HG02610 (cell line): ENCODE measurements around the gene KBTBD8.

Source experiments
- ATAC-seq: cut with Tn5 transposase; IDR thresholded peaks from one replicate; pipeline ENCODE4 v1.9.1; 2021; ENCODE audit warnings: mild to moderate bottlenecking, moderate library complexity; ENCODE audit not compliant: unreplicated experiment

The KBTBD8 gene, protein sequence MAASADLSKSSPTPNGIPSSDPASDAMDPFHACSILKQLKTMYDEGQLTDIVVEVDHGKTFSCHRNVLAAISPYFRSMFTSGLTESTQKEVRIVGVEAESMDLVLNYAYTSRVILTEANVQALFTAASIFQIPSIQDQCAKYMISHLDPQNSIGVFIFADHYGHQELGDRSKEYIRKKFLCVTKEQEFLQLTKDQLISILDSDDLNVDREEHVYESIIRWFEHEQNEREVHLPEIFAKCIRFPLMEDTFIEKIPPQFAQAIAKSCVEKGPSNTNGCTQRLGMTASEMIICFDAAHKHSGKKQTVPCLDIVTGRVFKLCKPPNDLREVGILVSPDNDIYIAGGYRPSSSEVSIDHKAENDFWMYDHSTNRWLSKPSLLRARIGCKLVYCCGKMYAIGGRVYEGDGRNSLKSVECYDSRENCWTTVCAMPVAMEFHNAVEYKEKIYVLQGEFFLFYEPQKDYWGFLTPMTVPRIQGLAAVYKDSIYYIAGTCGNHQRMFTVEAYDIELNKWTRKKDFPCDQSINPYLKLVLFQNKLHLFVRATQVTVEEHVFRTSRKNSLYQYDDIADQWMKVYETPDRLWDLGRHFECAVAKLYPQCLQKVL

GRCh38 chr3:66998113-66998903 is at the start of gene KBTBD8:
TSS of gene KBTBD8 (plus strand) at chr3:66998307. CDS start at chr3:66998356, 49 bp downstream.
- peak; percentile 93 for ATAC-seq

- ATAC-seq: no peak
These were observed 49.3 kb upstream of the KBTBD8 start for GRCh38 chr3:66948838-66949237.

DNA sequence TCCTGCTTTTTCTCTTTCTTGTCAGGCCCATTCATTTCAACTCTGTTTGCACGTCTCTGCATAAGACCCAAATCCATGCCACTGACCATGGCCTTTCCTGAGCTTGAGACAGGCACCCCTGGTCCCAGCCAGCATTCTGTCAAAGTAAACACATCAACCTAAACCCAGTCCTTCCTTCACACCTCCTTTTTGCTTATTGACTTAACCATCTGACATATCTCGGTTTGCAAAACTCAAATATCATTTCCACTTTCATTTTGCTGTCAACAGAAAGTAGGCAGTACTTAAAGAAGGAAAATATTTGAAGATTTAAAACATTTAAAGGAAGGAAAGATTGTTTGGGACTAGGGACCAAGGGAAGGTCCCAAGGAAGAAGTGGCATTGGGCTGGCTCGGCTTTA is 48.2 kb upstream of the KBTBD8 start:
- ATAC-seq: no peak

DNA sequence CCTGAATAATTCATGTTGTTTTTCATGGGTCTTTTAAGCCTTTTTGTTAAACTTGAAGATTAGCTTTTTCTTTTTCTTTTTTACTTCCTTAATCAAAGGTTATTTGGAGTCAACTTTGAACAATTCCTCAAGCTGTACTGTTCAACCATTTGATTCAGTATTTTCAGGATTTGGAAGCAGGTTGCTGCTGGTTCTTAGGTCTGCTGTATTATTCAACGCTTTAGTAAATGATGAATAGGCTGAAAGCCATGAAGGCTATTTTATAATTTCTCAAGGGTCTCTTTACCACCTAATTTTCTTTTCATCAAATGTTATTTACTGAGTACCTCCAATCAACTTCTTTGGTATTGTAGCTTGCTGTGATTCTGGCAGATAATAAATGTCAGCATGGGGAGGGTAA is 45.8 kb upstream of the KBTBD8 start:
- ATAC-seq: no peak

DNA sequence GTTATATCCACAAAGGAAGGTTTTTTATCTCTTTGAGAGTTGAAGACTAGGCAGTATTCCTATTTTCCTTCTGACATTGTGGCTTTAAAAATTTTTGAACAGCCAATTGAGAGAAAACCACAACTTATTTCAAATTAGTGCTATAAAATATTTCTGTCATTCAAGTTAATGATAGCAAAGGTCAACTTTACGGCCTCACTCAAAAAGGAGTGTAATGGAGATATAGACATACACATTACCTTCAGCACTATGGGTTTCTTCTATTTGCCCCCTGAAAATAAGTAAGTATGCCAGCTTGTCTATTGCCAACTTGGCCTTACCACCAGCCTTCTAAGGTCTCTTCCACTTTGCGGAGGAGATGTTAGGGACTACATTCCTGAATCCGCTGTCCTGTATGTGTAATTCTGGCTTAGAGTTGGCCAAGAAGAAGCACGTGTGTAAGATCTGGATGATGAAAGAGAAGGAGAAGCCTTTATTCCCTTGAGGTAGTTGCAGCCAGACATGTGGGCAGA is 44.1 kb upstream of the KBTBD8 start:
- no peak for ATAC-seq

GRCh38 chr3:66956742-66957141 is 41.4 kb upstream of the KBTBD8 start:
- ATAC-seq: no peak

- ATAC-seq: no peak
These were observed 40.7 kb upstream of the KBTBD8 start for GRCh38 chr3:66957367-66957766.

DNA sequence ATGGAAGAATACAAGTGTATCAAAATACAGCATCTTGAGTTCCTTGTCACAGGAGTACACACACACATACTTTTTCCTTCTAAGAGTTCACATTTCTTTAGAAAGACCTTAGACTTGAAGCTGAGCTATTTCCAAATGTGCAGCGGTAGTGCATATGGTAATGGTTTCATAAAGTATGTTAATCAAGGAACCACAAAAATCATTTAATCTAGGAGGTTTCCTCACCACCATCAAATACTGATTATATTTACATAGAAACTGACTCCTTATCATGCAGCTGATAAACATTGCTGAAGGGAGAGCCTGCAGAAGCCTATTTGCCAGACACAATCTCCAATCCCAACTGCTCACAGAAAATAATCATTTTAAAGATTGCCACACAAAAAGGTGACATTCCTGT is 40.0 kb upstream of the KBTBD8 start:
- ATAC-seq: no peak

DNA sequence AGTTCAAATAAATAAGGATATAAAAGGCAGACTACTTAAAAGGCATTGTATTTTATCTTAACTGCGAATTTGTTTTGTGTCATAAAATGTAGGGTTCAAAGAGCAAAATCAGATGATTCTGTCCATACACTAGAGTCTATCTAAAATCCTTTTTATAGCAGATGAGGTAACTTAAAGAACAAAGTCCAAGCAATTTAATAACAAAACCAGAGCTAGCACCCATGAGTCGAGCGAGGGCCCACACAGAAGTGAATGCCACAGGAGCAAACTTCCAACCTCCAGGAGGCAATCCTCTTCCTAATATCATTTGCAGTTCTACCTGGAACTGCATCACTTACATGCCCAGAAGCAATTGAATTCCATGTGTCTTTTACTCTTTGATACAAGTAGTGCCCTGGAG is 35.4 kb upstream of the KBTBD8 start:
- ATAC-seq: no peak

DNA sequence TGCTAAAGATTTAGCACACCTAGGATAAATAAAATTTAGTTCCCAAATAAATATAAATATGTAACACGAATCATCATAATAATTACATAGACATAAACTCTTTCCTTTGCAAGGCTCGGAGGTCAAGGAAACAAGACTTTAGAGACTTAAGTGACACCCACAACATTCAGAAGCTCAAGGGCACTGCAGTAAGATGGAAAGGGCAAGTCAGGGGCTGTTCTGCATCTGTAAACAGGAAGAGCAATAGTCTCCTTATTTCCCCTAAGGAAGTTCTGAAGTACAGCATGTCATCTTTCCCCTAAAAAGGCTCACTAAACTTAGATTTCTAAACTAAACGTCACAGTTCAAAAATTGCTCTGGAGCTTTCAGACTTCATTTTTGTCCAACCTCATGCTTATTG is 26.9 kb upstream of the KBTBD8 start:
- ATAC-seq: no peak

DNA sequence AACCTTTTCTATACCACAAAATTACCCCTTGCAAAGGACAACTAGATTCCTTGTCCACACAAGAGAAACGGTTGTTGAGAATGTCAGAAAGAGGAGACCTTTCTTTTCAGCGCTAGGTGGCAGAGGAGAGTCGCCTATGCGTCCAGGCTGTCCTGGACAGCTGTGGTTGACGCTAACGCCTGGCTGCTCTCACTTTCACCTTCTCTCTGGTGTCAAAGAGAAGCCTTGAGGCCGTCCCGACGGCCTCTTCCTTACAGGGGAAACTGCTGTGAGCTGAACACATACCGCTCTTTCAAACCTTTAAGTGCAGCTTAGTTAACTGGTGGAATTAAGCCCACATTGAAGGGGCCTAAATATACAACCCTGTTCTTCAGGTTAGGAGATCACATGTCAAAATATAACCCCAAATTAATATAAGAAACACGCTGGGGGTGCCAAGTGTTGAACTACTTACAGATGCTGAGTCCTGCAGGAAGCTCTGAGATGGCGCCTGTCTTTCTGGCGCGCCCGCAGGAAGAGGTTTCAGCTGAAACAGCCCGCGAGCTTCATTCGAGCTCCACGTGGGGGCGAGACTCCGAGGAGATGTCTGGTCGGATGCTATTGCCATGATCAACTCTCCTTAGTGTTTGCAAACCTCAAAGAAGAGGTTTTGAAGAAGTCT is 26.1 kb upstream of the KBTBD8 start:
- peak; percentile 100 for ATAC-seq

GRCh38 chr3:66980791-66981190 is 17.3 kb upstream of the KBTBD8 start:
- ATAC-seq: no peak

DNA sequence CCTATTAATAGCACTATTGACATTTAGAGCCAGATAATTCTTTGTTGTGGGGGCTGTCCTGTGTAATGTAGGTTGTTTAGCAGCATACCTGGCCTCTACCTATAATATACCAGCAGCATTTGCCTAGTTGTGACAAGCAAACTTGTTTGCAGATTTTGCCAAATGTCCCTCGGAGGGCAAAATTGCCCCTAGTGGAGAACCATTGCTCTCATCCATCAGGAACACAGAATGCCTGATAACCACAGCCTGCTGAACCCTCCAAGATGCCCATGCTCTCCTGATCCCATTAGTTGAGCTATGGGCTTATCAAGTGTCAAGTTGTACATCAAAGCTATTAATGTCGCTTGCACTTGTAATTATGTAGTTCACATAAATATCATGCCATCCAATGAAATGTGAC is 15.0 kb upstream of the KBTBD8 start:
- no peak for ATAC-seq

DNA sequence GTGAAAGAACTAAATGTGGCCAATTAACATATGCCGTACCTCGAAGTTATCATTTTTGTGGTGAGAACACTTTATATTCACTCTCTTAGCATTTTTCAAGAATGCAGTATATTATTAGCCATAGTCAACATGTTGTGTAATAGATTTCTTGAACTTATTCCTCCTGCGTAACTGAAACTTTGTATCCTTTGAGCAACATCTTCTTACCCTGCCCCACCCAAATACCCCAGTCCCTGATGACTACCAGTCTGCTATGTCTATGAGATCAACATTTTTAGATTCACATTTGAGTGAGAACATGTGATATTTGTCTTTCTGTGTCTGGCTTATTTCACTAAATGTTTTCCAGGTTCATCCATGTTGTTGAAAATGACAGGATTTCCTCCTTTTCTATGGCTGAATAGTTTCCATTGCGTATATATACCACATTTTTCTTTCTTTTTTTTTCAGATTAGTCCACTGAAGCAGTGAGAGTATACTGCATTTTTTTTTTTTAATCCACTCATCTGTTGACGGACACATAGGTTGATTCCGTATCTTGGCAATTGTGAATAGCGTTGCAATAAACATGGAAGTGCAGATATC is 12.7 kb upstream of the KBTBD8 start:
- ATAC-seq: no peak

GRCh38 chr3:66986406-66986805 is 11.7 kb upstream of the KBTBD8 start:
- ATAC-seq: no peak

GRCh38 chr3:66989241-66989640 is 8.9 kb upstream of the KBTBD8 start:
- ATAC-seq: no peak

DNA sequence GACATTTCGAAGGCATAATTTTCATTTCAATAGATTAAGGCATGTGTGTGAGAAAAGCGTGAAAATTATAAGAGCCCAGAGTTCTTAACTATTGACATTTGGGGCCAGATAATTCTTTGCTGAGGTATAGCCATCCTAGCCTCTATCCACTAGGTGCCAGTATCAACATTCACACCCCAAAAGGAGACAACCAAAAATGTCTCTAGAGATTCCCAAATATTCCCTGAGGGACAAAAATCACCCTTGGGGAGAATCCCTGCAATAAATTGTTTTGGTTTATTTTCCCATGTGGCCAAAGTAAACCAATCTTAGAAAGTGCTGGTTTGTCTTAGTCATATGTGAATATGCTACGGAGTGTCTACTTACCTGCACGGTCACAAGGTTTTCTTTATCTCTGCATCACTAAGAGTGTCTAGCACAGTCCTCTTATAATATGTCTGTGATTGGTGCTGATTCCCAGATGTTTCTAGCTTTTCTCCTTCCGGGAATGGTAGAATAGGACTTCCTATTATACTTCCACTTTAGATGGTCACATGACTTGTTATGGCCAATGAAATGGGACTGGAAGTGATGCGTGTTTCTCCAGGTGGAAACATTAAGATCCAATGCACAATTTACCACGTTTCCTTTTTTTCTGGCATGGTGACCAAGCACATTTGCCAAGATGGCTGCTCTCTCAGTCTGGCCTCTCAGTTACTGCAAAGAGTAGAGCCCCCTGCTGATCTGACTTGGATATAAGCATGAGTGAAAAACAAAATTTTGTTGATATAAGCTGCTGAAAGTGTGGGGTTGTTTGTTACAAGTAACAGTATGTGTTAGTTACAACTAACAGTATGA is 8.0 kb upstream of the KBTBD8 start:
- no peak for ATAC-seq

- no peak for ATAC-seq
These were observed 6.6 kb upstream of the KBTBD8 start for GRCh38 chr3:66991459-66991858.

DNA sequence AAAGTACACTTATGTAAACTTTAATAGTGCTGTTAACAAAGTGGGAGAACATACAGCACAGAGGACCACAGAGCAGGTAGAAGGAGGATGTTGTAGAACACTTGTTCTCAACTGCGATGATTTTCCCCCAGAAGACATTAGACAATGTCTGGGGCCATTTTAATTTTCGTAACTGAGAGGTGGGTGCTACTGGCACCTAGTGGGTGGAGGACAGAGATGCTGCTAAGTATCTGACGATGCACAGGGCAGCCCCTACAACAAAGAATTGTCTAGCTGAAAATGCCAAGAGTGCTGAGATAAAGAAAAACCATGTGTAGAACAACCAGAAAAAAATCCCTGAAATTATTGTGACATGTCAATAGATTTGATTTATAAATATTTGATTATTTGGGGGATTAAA is 5.0 kb upstream of the KBTBD8 start:
- no peak for ATAC-seq

DNA sequence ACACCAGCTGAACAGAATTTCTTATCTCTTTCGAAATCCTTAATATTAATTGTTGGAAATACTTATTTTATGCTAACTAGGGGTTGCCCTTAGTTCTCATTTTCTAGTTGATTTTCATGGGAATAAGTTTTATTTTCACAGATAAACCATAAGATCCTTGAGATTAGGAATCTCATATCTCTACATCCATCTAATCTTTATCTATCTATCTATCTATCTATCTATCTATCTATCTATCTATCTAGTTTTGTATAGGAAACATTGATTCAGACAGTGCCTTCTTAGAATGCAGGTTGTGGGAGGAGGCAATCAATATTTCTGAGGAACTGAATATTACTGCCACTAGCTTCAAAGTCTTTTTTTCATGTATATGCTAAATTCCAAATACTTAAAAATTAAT is 3.5 kb upstream of the KBTBD8 start:
- ATAC-seq: no peak
